Measurements from ENCODE around the gene ZSWIM1. TPM values are rescaled to one million over a fixed set of nuclear protein-coding genes. Genes with fewer than 3 reads are reported as not detected.

Gene ZSWIM1
- total and polyA plus RNA-seq, 2 of the 13 experiments (the other 11 are each of a cell fraction or from before 2014, with no cell fraction given) = 9.5 to 11.7 TPM

- TF ChIP-seq HNRNPK (IDR thresholded peaks at IDR 0.05; ENCODE audit: low read depth, low read length, poor library complexity, severe bottlenecking) (peak; percentile 52), FLYWCH1 (CRISPR knock-in tag; IDR thresholded peaks at IDR 0.05) (no peak), ZNF800 (CRISPR knock-in tag; IDR thresholded peaks at IDR 0.05) (no peak), YY1 (IDR thresholded peaks at IDR 0.05; ENCODE audit: insufficient read depth, insufficient replicate concordance, low read depth, low read length) (no peak), ZFAT (CRISPR knock-in tag; conservative IDR thresholded peaks at IDR 0.05) (no peak), SMAD3 (CRISPR knock-in tag; IDR thresholded peaks at IDR 0.05) (no peak), LRRFIP1 (CRISPR knock-in tag; conservative IDR thresholded peaks at IDR 0.05) (no peak), TRIM22 (IDR thresholded peaks at IDR 0.05) (no peak), ZBTB7B (CRISPR knock-in tag; IDR thresholded peaks at IDR 0.05) (0 out of 2 replicates have a peak, but pooled peaks have one; percentile 8), MYPOP (CRISPR knock-in tag; IDR thresholded peaks at IDR 0.05) (no peak), ZBTB3 (CRISPR knock-in tag; IDR thresholded peaks at IDR 0.05; ENCODE audit: borderline replicate concordance, low read depth) (peak; percentile 37; the same call in 1 of the 2 replicates), TFDP2 (CRISPR knock-in tag; IDR thresholded peaks at IDR 0.05) (no peak; the same call in 1 of the 2 replicates), ZNF670 (CRISPR knock-in tag; IDR thresholded peaks at IDR 0.05; ENCODE audit: borderline replicate concordance) (0 out of 2 replicates have a peak, but pooled peaks have one; percentile 39), FOXO1 (CRISPR knock-in tag; IDR thresholded peaks at IDR 0.05) (no peak), DDIT3 (CRISPR knock-in tag; IDR thresholded peaks at IDR 0.05) (no peak), ZFYVE20 (CRISPR knock-in tag; IDR thresholded peaks at IDR 0.05; ENCODE audit: borderline replicate concordance, low read depth) (no peak), THAP8 (CRISPR knock-in tag; IDR thresholded peaks at IDR 0.05; ENCODE audit: borderline replicate concordance) (no peak), ZNF496 (CRISPR knock-in tag; IDR thresholded peaks at IDR 0.05; ENCODE audit: insufficient replicate concordance) (no peak)
Observed at GRCh38 chr20:45911486-45912343, 30.7 kb downstream of the ZSWIM1 start, which contains the start of gene PLTP (continued).
